Measurements from ENCODE around the gene RAB3B.

- TF ChIP-seq POLR2A (IDR thresholded peaks at IDR 0.05; ENCODE audit: low read length) (no peak), GATA1 (IDR thresholded peaks at IDR 0.05; ENCODE audit: low read depth, low read length) (no peak)
Observed at GRCh38 chr1:51973587-51974474, 16.7 kb downstream of the RAB3B start.

Measured in erythroblast (primary cell).